Neural crest cell (in vitro differentiated cells): ENCODE data around the gene SLC13A1. TPM values are rescaled to one million over a fixed set of nuclear protein-coding genes. Genes with fewer than 3 reads are reported as not detected.

Experiments used
- DNase-seq: peaks from one replicate; pipeline ENCODE4 v3.0.0; 2021; ENCODE audit warnings: low read depth, mixed read lengths, low spot score
- H3K27ac Mint-ChIP-seq: one replicate; pipeline ENCODE4 v1.8.0; 2021; ENCODE audit warnings: mild to moderate bottlenecking, mixed read lengths; ENCODE audit not compliant: unreplicated experiment
- H3K27me3 Mint-ChIP-seq: 2 replicates; pipeline ENCODE4 v1.8.0; 2021; ENCODE audit warnings: low read depth, mild to moderate bottlenecking, mixed read lengths
- H3K36me3 Mint-ChIP-seq: 2 replicates; pipeline ENCODE4 v1.8.0; 2021; ENCODE audit warnings: low read depth, mild to moderate bottlenecking, mixed read lengths
- H3K4me1 Mint-ChIP-seq: 2 replicates; pipeline ENCODE4 v1.8.0; 2021; ENCODE audit warnings: mixed read lengths
- H3K4me3 Mint-ChIP-seq: one replicate; pipeline ENCODE4 v1.8.0; 2021; ENCODE audit warnings: mild to moderate bottlenecking, mixed read lengths
- H3K9me3 Mint-ChIP-seq: 2 replicates; pipeline ENCODE4 v1.8.0; 2021; ENCODE audit warnings: mixed read lengths
- CTCF ChIP-seq: fragments of 200-600 bp; sonication (generic); conservative IDR thresholded peaks from 2 replicates; pipeline ENCODE4 v1.5.0; 2021; ENCODE audit warnings: antibody characterized with exemption, mild to moderate bottlenecking
- total RNA-seq: library from RNA; stranded (reverse); gene quantifications from 2 replicates; pipeline ENCODE4 v1.2.1, GENCODE V29; 2021

SLC13A1 gene
- total RNA-seq, 1 donor from 2014 or later, result not detected

- Mint-ChIP-seq H3K4me3 (no peak overlapping the region), H3K36me3 (no peaks in the 10 kb centered on the region), H3K4me1 (no peaks in the 10 kb centered on the region), H3K27me3 (no peaks in the 10 kb centered on the region), H3K9me3 (no peaks in the 10 kb centered on the region), H3K27ac (no peak overlapping the region)
- no peak for TF ChIP-seq CTCF
- no peak for DNase-seq
Observed at GRCh38 chr7:123126171-123126570, 73.6 kb downstream of the SLC13A1 start.

GRCh38 chr7:123125231-123125630 is 74.5 kb downstream of the SLC13A1 start:
- no peak for TF ChIP-seq CTCF
- DNase-seq, result no peak
- H3K4me1 Mint-ChIP-seq, result no peaks in the 10 kb centered on the region
- no peak overlapping the region for H3K27ac Mint-ChIP-seq
- H3K27me3 Mint-ChIP-seq, result no peaks in the 10 kb centered on the region
- H3K36me3 Mint-ChIP-seq, result no peaks in the 10 kb centered on the region
- H3K9me3 Mint-ChIP-seq, result no peaks in the 10 kb centered on the region
- no peak overlapping the region for H3K4me3 Mint-ChIP-seq

GRCh38 chr7:123122916-123123315 is 76.9 kb downstream of the SLC13A1 start:
- Mint-ChIP-seq H3K27me3 (no peaks in the 10 kb centered on the region), H3K36me3 (no peaks in the 10 kb centered on the region), H3K4me3 (no peak overlapping the region), H3K4me1 (no peaks in the 10 kb centered on the region), H3K9me3 (no peaks in the 10 kb centered on the region), H3K27ac (no peak overlapping the region)
- TF ChIP-seq CTCF, result no peak
- no peak for DNase-seq

GRCh38 chr7:123120286-123120685 is 79.5 kb downstream of the SLC13A1 start:
- no peak for TF ChIP-seq CTCF
- no peak for DNase-seq
- Mint-ChIP-seq H3K27me3 (no peaks in the 10 kb centered on the region), H3K36me3 (no peaks in the 10 kb centered on the region), H3K4me1 (no peaks in the 10 kb centered on the region), H3K4me3 (no peak overlapping the region), H3K9me3 (no peaks in the 10 kb centered on the region), H3K27ac (no peak overlapping the region)

GRCh38 chr7:123115331-123115730 is 84.4 kb downstream of the SLC13A1 start:
- Mint-ChIP-seq H3K36me3 (no peaks in the 10 kb centered on the region), H3K4me1 (no peaks in the 10 kb centered on the region), H3K4me3 (no peak overlapping the region), H3K27ac (no peak overlapping the region), H3K27me3 (no peaks in the 10 kb centered on the region), H3K9me3 (no peaks in the 10 kb centered on the region)
- DNase-seq, result no peak
- no peak for TF ChIP-seq CTCF

- Mint-ChIP-seq H3K4me3 (no peak overlapping the region), H3K4me1 (no peaks in the 10 kb centered on the region), H3K36me3 (no peaks in the 10 kb centered on the region), H3K27ac (no peak overlapping the region), H3K9me3 (no peaks in the 10 kb centered on the region), H3K27me3 (no peaks in the 10 kb centered on the region)
- DNase-seq, result no peak
- no peak for TF ChIP-seq CTCF
Observed at GRCh38 chr7:123114288-123114687, 85.5 kb downstream of the SLC13A1 start.
